ENCODE results near the gene CD68.
"Not testable (repeated sequence)": the region's sequence is repeated elsewhere in the genome, so short reads cannot be mapped to it uniquely, and the experiment has no call there.

The CD68 gene

GRCh38 chr17:7580604-7581575 is 1.5 kb downstream of the CD68 start:
- no peak for DNase-seq (ENCODE audit: low spot score)

GRCh38 chr17:7582396-7583252 is 3.2 kb downstream of the CD68 start:
- no peak for DNase-seq (ENCODE audit: low spot score)

DNA sequence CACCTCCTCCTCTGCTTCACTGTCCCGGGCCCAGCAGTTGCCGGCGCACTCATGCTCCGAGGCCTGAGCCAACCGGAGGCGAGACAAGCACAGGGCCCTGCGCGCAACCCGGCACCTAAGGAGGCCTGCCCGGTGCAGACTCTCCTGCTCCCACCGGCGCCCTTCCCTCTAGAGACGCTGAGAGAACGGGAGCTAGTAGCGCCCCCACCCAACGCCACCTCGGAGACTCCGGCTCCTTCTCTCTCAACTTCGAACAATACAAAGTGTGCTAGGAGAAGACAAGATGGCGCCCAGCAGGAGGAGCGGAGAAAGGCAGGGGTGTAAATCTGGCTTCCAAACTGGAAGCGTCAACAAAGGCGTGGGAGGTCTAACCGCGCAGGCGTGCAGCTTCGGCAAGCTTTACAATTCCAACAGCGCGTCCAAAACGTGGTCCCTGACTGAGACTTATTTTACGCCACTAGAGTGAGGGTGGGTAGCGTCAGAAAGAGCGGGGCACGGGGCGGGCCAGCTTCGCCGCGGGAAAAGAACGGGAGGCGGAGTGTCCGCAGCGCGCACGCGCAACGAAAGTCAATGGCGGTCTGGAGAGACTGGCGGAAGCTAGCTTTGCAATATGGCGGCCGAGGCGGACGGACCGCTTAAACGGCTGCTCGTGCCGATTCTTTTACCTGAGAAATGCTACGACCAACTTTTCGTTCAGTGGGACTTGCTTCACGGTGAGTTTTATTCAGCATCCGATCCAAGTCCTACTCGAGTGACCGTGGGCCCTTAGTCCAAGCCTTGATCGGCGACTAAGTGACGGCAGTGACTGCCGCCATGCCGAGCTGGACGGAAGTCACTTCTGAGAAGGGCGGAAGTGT is 4.0 kb downstream of the CD68 start, which contains the start of gene MPDU1:
Gene MPDU1 (plus strand): TSS at position 600 of the 857 bp plus-strand sequence. CDS start 11 bp downstream, at position 611.
- DNase-seq (ENCODE audit: low spot score), result peak; percentile 92

DNA sequence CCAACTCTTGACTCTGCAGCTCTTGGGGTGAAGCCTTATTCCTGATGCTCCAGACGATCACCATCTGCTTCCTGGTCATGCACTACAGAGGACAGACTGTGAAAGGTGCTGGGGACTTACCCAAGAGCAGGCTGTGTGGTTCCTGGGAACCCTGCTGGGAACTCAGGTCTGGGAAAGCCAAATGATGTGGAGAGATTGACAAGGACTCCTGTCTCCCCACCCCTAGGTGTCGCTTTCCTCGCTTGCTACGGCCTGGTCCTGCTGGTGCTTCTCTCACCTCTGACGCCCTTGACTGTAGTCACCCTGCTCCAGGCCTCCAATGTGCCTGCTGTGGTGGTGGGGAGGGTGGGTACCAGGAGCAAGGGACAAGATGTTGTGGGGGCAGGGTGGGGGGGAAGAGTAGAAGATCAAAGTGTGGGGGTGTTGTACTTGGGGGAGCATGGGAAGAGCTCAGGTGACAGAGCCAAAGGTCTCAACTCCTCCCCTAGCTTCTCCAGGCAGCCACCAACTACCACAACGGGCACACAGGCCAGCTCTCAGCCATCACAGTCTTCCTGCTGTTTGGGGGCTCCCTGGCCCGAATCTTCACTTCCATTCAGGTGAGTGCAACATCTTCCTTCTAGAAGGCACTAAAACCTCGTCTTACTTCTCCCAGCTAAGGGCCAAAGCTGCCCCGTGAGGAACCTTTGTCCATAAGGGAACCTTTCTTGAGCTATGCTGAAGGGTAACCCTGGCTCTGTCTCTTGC is 7.4 kb downstream of the CD68 start:
- no peak for DNase-seq (ENCODE audit: low spot score)

DNA sequence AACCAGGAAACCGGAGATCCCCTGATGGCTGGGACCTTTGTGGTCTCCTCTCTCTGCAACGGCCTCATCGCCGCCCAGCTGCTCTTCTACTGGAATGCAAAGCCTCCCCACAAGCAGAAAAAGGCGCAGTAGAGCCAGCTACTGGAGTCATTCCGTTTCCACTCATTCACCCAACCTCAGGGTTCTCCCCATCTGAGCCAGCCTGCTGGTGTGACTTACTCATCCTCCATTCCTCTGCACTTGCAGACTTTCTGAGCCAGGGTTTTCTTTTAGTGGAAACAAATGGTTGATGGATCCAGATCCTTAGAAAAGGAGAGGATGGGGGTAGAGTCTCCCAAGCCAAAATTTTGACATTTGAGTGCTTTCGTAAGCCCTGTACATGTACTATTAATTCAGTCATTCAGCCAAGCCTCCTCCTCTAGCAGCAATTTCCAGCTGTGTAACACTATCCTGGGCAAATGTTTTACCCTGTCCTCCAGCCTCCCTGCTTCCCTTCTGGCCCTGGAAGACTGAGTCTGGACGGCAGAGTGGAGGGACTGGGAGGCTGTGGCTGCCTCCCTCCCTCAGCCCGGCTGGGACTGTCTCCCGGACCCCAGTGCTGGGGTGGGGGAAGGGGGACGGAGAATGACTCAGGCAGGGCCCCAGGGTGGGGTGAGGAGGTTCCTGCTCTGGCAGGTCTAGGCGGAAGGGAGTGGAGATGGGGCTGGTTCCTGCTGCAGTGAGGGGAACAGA is 8.1 kb downstream of the CD68 start:
- peak; percentile 94 for DNase-seq (ENCODE audit: low spot score)

GRCh38 chr17:7588553-7589203 is 9.2 kb downstream of the CD68 start:
- no peak for DNase-seq (ENCODE audit: low spot score)

DNA sequence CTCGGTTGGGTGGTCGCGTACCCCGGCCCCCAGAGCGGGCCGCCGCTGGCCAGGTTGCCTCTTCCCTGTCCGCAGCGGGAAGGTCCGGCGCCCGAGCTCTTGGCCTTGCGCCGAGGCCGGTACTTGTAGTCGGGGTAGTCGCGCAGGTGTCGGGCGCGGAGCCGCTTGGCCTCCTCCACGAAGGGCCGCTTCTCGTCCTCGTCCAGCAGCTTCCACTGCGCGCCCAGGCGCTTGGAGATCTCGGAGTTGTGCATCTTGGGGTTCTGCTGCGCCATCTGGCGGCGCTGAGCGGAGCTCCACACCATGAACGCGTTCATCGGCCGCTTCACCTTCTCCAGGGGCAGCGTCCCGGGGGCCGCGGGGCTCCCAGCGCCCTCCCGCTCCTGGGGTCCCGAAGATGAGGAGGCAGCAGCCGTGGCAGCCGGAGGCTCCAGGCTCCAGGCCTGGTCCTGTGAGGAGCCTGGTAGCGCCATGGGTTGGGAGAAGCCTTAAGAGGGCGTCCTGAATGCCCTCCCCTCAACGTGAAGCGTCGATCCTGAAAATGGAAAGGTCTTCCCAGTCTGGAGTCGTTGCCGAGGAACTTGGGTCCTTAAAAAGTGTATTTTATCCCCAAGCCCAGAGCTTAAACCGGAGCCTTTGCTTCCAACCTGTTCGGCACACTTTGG is 9.9 kb downstream of the CD68 start:
- DNase-seq (ENCODE audit: low spot score), result peak; percentile 91

GRCh38 chr17:7589891-7590691 is 10.7 kb downstream of the CD68 start, which contains the start of gene SOX15:
Gene SOX15 (minus strand): TSS chr17:7590094. CDS start chr17:7589676, 418 bp downstream.
- DNase-seq (ENCODE audit: low spot score), result peak; percentile 57

DNA sequence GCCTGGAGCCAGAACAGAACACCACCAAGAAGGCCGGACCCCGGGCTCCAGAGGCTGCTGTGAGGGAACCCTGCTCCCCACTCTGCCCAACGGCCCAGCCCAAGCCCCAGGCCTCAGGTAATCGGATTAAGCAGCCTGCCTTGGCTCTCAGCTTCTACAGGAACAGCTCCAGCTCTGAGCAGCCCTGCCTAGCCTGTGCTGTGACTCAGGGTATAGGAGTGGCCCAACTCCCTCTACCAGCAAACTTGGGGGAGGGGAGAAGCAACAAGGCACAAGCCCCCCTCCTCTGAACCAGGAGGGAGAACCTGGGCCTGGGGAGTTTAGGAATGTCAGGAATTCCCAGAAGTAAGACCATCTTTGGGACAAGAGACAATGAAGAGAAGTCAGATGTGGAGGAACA is 11.3 kb downstream of the CD68 start:
- DNase-seq (ENCODE audit: low spot score), result peak; percentile 81

GRCh38 chr17:7591596-7591995 is 12.2 kb downstream of the CD68 start:
- no peak for DNase-seq (ENCODE audit: low spot score)

DNA sequence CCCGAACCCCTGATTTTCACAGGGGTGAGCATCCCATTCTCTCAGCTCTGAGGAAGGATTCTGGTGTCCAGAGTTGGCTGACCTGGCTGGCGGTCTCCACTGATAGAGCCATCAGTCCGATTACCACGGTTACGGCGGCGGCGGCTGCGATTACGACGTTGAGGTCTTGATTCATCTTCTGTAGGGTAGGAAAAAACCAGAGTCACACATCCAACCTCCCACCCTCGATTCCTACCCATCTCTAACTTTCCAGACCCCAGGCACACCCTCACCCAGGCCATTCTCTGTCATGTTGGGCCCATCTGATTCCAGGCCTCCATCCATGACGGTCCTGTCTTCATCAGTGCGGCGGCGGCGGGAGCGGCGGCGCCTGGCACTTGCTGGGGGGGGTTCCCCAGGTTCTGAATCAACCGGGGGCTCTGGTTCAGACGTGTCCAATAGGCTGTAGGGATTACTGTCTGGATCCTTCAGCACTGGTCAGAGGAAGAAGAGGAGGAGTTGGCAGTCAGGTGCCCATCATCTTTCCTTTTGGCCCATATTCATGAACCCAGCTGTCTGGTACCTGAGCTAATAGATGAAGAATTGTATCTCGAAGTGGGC is 13.1 kb downstream of the CD68 start:
- DNase-seq (ENCODE audit: low spot score), result no peak

GRCh38 chr17:7593296-7593695 is 13.9 kb downstream of the CD68 start:
- DNase-seq (ENCODE audit: low spot score), result no peak

- DNase-seq (ENCODE audit: low spot score), result not testable (repeated sequence)
Measured at GRCh38 chr17:7597561-7597960, 18.1 kb downstream of the CD68 start.

- no peak for DNase-seq (ENCODE audit: low spot score)
Measured at GRCh38 chr17:7606280-7606679, 26.8 kb downstream of the CD68 start.

GRCh38 chr17:7610641-7611040 is 31.2 kb downstream of the CD68 start:
- DNase-seq (ENCODE audit: low spot score), result no peak

GRCh38 chr17:7611635-7612293 is 32.3 kb downstream of the CD68 start:
- DNase-seq (ENCODE audit: low spot score), result no peak

- DNase-seq (ENCODE audit: low spot score), result no peak
Measured at GRCh38 chr17:7612294-7612640, 32.8 kb downstream of the CD68 start.
